Measurements from ENCODE around the gene EEF2K.

The EEF2K gene

DNA sequence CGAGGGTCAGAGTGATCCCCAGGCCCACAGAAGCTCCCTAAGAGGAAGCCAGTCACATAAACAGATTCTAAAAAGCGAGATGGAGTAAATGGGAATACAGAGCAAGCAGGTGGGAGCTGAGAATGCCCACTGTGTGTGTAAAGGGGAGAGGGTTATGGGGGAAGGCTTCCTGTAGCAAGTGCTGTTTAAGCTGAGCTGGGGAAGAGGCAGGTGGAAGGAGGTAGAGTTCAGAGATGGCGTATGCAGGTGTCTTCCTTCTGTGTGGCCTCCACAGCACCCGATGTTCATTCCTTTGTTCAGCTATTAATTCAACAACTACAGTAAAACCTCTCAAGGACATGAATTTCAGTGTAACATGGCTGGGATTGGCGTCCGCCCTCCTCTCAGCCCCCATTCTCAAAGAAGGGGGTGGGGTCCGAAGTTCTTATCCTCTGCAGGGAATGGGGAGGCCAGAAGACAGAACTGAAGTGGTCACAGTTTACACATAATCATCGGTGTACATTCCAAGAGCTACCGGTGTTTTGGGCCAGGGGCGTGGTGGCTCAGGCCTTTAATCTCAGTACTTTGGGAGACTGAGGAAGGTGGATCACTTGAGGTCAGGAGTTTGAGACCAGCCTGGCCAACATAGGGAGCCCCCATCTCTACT is 1.8 kb downstream of the EEF2K start:
- no peak for TF ChIP-seq EZH2phosphoT487 (IDR thresholded peaks at IDR 0.05; ENCODE audit: borderline replicate concordance)
- TF ChIP-seq, protein P1, sequence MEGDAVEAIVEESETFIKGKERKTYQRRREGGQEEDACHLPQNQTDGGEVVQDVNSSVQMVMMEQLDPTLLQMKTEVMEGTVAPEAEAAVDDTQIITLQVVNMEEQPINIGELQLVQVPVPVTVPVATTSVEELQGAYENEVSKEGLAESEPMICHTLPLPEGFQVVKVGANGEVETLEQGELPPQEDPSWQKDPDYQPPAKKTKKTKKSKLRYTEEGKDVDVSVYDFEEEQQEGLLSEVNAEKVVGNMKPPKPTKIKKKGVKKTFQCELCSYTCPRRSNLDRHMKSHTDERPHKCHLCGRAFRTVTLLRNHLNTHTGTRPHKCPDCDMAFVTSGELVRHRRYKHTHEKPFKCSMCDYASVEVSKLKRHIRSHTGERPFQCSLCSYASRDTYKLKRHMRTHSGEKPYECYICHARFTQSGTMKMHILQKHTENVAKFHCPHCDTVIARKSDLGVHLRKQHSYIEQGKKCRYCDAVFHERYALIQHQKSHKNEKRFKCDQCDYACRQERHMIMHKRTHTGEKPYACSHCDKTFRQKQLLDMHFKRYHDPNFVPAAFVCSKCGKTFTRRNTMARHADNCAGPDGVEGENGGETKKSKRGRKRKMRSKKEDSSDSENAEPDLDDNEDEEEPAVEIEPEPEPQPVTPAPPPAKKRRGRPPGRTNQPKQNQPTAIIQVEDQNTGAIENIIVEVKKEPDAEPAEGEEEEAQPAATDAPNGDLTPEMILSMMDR (conservative IDR thresholded peaks at IDR 0.05; ENCODE audit: low read length), result no peak
- peak overlapping the region; percentile 79 for H3K4me2 ChIP-seq (ENCODE audit: low read depth, low read length, poor library complexity, severe bottlenecking)
- peaks cover 59% of the 10 kb centered on the region for H3K79me2 ChIP-seq (ENCODE audit: insufficient read depth, low read length)
- peak overlapping the region; percentile 92 for H3K9ac ChIP-seq (ENCODE audit: low read depth, low read length, poor library complexity, severe bottlenecking)
- peaks cover 56% of the 10 kb centered on the region for H3K4me1 ChIP-seq (ENCODE audit: insufficient read depth, low read length, poor library complexity, severe bottlenecking)
- peaks cover 25% of the 10 kb centered on the region for H4K20me1 ChIP-seq (ENCODE audit: insufficient read depth, low read length, poor library complexity, severe bottlenecking)
- H3K4me3 ChIP-seq (ENCODE audit: low read length, poor library complexity, severe bottlenecking), result peak overlapping the region; percentile 98
- no peaks in the 10 kb centered on the region for H3K36me3 ChIP-seq (ENCODE audit: insufficient read depth, low read length)
- H3K9me3 ChIP-seq (ENCODE audit: insufficient read depth, low read depth, low read length), result 0 out of 2 replicates have a peak, but pooled peaks cover 3% of the 10 kb centered on the region
- H3K27me3 ChIP-seq (ENCODE audit: insufficient read depth, low read length, poor library complexity, severe bottlenecking), result no peaks in the 10 kb centered on the region
- no peaks in the 10 kb centered on the region for H3K9me2 ChIP-seq (replicated peaks; ENCODE audit: low read depth, low read length)
- H2AFZ ChIP-seq (ENCODE audit: low read length), result no peak overlapping the region
- H3F3A ChIP-seq (ENCODE audit: low read depth), result no peaks in the 10 kb centered on the region

GRCh38 chr16:22210285-22210684 is 4.2 kb downstream of the EEF2K start:
- Histone ChIP-seq H3K27me3 (ENCODE audit: insufficient read depth, low read length, poor library complexity, severe bottlenecking) (no peaks in the 10 kb centered on the region), H3K4me3 (ENCODE audit: low read length, poor library complexity, severe bottlenecking) (peak overlapping the region; percentile 53), H3K9me3 (ENCODE audit: insufficient read depth, low read depth, low read length) (no peaks in the 10 kb centered on the region), H3K4me2 (ENCODE audit: low read depth, low read length, poor library complexity, severe bottlenecking) (peak overlapping the region; percentile 79), H4K20me1 (ENCODE audit: insufficient read depth, low read length, poor library complexity, severe bottlenecking) (peaks cover 25% of the 10 kb centered on the region), H3K4me1 (ENCODE audit: insufficient read depth, low read length, poor library complexity, severe bottlenecking) (peaks cover 52% of the 10 kb centered on the region), H3K9ac (ENCODE audit: low read depth, low read length, poor library complexity, severe bottlenecking) (peak overlapping the region; percentile 51), H3K79me2 (ENCODE audit: insufficient read depth, low read length) (peaks cover 80% of the 10 kb centered on the region), H3K9me2 (replicated peaks; ENCODE audit: low read depth, low read length) (no peaks in the 10 kb centered on the region), H3F3A (ENCODE audit: low read depth) (no peaks in the 10 kb centered on the region), H2AFZ (ENCODE audit: low read length) (no peak overlapping the region), H3K36me3 (ENCODE audit: insufficient read depth, low read length) (no peaks in the 10 kb centered on the region)
- TF ChIP-seq, protein P1 (conservative IDR thresholded peaks at IDR 0.05; ENCODE audit: low read length), result no peak
- no peak for TF ChIP-seq EZH2phosphoT487 (IDR thresholded peaks at IDR 0.05; ENCODE audit: borderline replicate concordance)

DNA sequence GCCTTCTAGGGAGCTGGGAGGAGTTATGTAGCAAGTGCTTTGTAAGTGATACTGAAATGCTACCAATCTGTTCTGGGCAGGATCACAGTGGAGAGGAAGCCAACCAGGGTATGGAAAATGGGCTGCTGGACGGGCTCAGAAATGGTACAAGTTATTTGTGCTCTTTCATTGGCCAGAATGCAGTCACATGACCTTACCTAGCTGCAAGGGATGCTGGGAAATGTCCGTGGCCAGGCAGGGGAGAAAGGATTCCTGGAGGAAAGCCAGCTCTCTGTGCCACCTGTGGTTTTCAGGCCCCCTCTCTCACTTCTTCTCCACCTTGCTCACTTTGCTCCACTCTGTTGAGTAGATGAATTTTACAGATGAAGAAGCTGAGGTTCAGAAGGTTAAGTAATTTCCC is 4.8 kb downstream of the EEF2K start:
- H3K4me3 ChIP-seq (ENCODE audit: low read length, poor library complexity, severe bottlenecking), result peak overlapping the region; percentile 53
- H3K9ac ChIP-seq (ENCODE audit: low read depth, low read length, poor library complexity, severe bottlenecking), result peak overlapping the region; percentile 51
- no peaks in the 10 kb centered on the region for H3F3A ChIP-seq (ENCODE audit: low read depth)
- peak overlapping the region; percentile 79 for H3K4me2 ChIP-seq (ENCODE audit: low read depth, low read length, poor library complexity, severe bottlenecking)
- peaks cover 25% of the 10 kb centered on the region for H4K20me1 ChIP-seq (ENCODE audit: insufficient read depth, low read length, poor library complexity, severe bottlenecking)
- peaks cover 47% of the 10 kb centered on the region for H3K4me1 ChIP-seq (ENCODE audit: insufficient read depth, low read length, poor library complexity, severe bottlenecking)
- H3K9me3 ChIP-seq (ENCODE audit: insufficient read depth, low read depth, low read length), result no peaks in the 10 kb centered on the region
- no peaks in the 10 kb centered on the region for H3K9me2 ChIP-seq (replicated peaks; ENCODE audit: low read depth, low read length)
- no peak overlapping the region for H2AFZ ChIP-seq (ENCODE audit: low read length)
- no peak for TF ChIP-seq EZH2phosphoT487 (IDR thresholded peaks at IDR 0.05; ENCODE audit: borderline replicate concordance)
- TF ChIP-seq, protein P1 (conservative IDR thresholded peaks at IDR 0.05; ENCODE audit: low read length), result no peak
- H3K79me2 ChIP-seq (ENCODE audit: insufficient read depth, low read length), result peaks cover 81% of the 10 kb centered on the region
- no peaks in the 10 kb centered on the region for H3K27me3 ChIP-seq (ENCODE audit: insufficient read depth, low read length, poor library complexity, severe bottlenecking)
- H3K36me3 ChIP-seq (ENCODE audit: insufficient read depth, low read length), result no peaks in the 10 kb centered on the region
